Endothelial cell of umbilical vein (primary cell): Measurements from ENCODE around the gene LTBP1. TPM values are rescaled to one million over a fixed set of nuclear protein-coding genes. Genes with fewer than 3 reads are reported as not detected.

ENCODE experiments used
- BruUV-seq: library from RNA; stranded (reverse); fragments of 400-500 nt; replicated peaks from 2 replicates; lab custom pipeline; 2021; lab: Mats Ljungman, UMichigan
- CTCF ChIA-PET: fragments of 300-600, 350-600 bp; sonication (Branson Sonifier 250); formaldehyde crosslinking; loops from one replicate; lab custom pipeline; 2021; ENCODE audit warnings: antibody characterized with exemption, inconsistent platforms; lab: Charles Lee
- POLR2A ChIA-PET: fragments of 300-600, 350-600 bp; sonication (Branson Sonifier 250); formaldehyde crosslinking; loops from one replicate; lab custom pipeline; 2021; ENCODE audit warnings: antibody characterized with exemption, inconsistent platforms; lab: Charles Lee
- DNase-seq: peaks from one replicate; pipeline ENCODE4 v3.0.0-alpha.2; 2011; ENCODE audit warnings: low read depth, low spot score
- FAIRE-seq: peaks from 2 replicates; lab custom pipeline; 2011; peaks lifted over from hg19 to GRCh38; lab: Jason Lieb, UNC
- H2AFZ ChIP-seq: 2 replicates; pipeline ENCODE4 v1.6.0; 2012; ENCODE audit warnings: low read depth, low read length, control low read depth, inconsistent platforms
- H3K27ac ChIP-seq: 2 replicates; pipeline ENCODE4 v1.5.1; 2011; ENCODE audit warnings: low read depth, mild to moderate bottlenecking, control low read depth, low read length, moderate library complexity; ENCODE audit not compliant: insufficient read depth
- H3K27me3 ChIP-seq, 2 experiments: 2 replicates each; pipeline versions ENCODE4 v1.6.0 to v1.6.1; 2011; ENCODE audit warnings: low read length in 2 of 2, mixed read lengths in 1 of 2; ENCODE audit not compliant: control insufficient read depth in 2 of 2, insufficient read depth in 2 of 2
- H3K36me3 ChIP-seq, 2 experiments: 2 replicates in 1 of 2; 3 replicates in 1 of 2; pipeline ENCODE4 v1.5.1; 2011; ENCODE audit warnings: low read length in 2 of 2, mild to moderate bottlenecking in 1 of 2, moderate library complexity in 1 of 2; ENCODE audit not compliant: control insufficient read depth in 2 of 2, insufficient read depth in 2 of 2; ENCODE audit errors: extremely low read depth in 1 of 2
- H3K4me1 ChIP-seq: 3 replicates; pipeline ENCODE4 v1.5.1; 2011; ENCODE audit warnings: mild to moderate bottlenecking, low read length; ENCODE audit not compliant: control insufficient read depth, insufficient read depth; ENCODE audit errors: extremely low read depth
- H3K4me2 ChIP-seq: 2 replicates; pipeline ENCODE4 v1.6.1; 2011; ENCODE audit warnings: low read length, control low read depth, mixed read lengths; ENCODE audit not compliant: insufficient read depth
- H3K4me3 ChIP-seq, 3 experiments: fragments of 200-600 bp in 1 of 3; sonication (generic), shearing (Covaris generic) in 1 of 3; replicated peaks in 1 of 3; 2 replicates each; pipeline ENCODE4 v1.5.1; 2011 to 2016; ENCODE audit warnings: control low read depth in 3 of 3, low read length in 3 of 3, mild to moderate bottlenecking in 2 of 3, inconsistent platforms in 1 of 3, low read depth in 1 of 3, moderate library complexity in 1 of 3; ENCODE audit not compliant: insufficient read depth in 1 of 3
- H3K79me2 ChIP-seq: 2 replicates; pipeline ENCODE4 v1.6.0; 2012; ENCODE audit warnings: low read length, inconsistent platforms; ENCODE audit not compliant: control insufficient read depth, insufficient read depth
- H3K9ac ChIP-seq: replicated peaks from 2 replicates; pipeline ENCODE3; 2011; ENCODE audit warnings: low read length, control low read depth; ENCODE audit not compliant: insufficient read depth; ENCODE audit errors: extremely low read depth
- H3K9me1 ChIP-seq: replicated peaks from 3 replicates; pipeline ENCODE4 v1.6.0; 2011; ENCODE audit warnings: mild to moderate bottlenecking, low read length; ENCODE audit not compliant: control insufficient read depth, insufficient read depth; ENCODE audit errors: extremely low read depth
- H3K9me3 ChIP-seq: replicated peaks from 2 replicates; pipeline ENCODE4 v1.5.1; 2012; ENCODE audit warnings: low read length, inconsistent platforms; ENCODE audit not compliant: control insufficient read depth, insufficient read depth
- H4K20me1 ChIP-seq: replicated peaks from 2 replicates; pipeline ENCODE3; 2011; ENCODE audit warnings: mild to moderate bottlenecking, low read length; ENCODE audit not compliant: control insufficient read depth, insufficient read depth; ENCODE audit errors: extremely low read depth
- CTCF ChIP-seq, 2 donors: IDR thresholded peaks; 1 replicate in 1 of 2; 2 replicates in 1 of 2; pipeline ENCODE4 v1.5.1; 2011; ENCODE audit warnings: low read length in 2 of 2, mild to moderate bottlenecking in 2 of 2, moderate library complexity in 2 of 2, control low read depth in 1 of 2, inconsistent platforms in 1 of 2, low read depth in 1 of 2; ENCODE audit not compliant: insufficient read depth in 1 of 2; ENCODE audit errors: extremely low read depth in 1 of 2
- EZH2 ChIP-seq: IDR thresholded peaks from 2 replicates; pipeline ENCODE4 v1.6.1; 2012; ENCODE audit warnings: borderline replicate concordance, low read depth, mild to moderate bottlenecking, moderate library complexity, low read length, inconsistent platforms; ENCODE audit not compliant: severe bottlenecking
- FOS ChIP-seq: IDR thresholded peaks from 2 replicates; pipeline ENCODE4 v1.6.1; 2011; ENCODE audit warnings: mild to moderate bottlenecking, low read length, moderate library complexity, borderline replicate concordance; ENCODE audit not compliant: insufficient read depth
- JUN ChIP-seq: IDR thresholded peaks from 2 replicates; pipeline ENCODE4 v1.6.1; 2011; ENCODE audit warnings: borderline replicate concordance, low read depth; ENCODE audit not compliant: insufficient read length, insufficient read depth
- MAX ChIP-seq: IDR thresholded peaks from 2 replicates; pipeline ENCODE4 v1.6.1; 2011; ENCODE audit not compliant: insufficient read depth, insufficient read length
- MYC ChIP-seq: IDR thresholded peaks from one replicate; pipeline ENCODE4 v1.6.1; 2011; ENCODE audit warnings: mild to moderate bottlenecking, low read depth, low read length
- POLR2AphosphoS5 ChIP-seq: IDR thresholded peaks from 2 replicates; pipeline ENCODE4 v1.6.1; 2012; ENCODE audit warnings: low read depth, mild to moderate bottlenecking, control low read depth, low read length, moderate library complexity; ENCODE audit not compliant: insufficient read depth
- dilution Hi-C: fragments of 300-500 bp; cut with MboI; formaldehyde crosslinking; loops from one replicate; pipeline ENCODE4 v1.15.0; 2019; ENCODE audit warnings: low sequenced_read_pairs; ENCODE audit not compliant: extremely low pct_ligation_motif_present
- intact Hi-C: fragments of 100-400 bp; cut with micrococcal nuclease; formaldehyde crosslinking; loops from one replicate; pipeline ENCODE4 v1.10.0; 2022
- polyA plus RNA-seq, 4 experiments: library from polyadenylated mRNA; depleted of rRNA in 3 of 4; stranded (reverse) in 3 of 4; unstranded in 1 of 4; fragments of >200 nt; gene quantifications; 2 replicates each; pipeline versions ENCODE4 v1.2.1 to v1.2.3, GENCODE V29; 2011 to 2012; ENCODE audit warnings: missing spikeins in 1 of 4
- total RNA-seq: library from RNA; stranded (reverse); gene quantifications from 2 replicates; pipeline ENCODE4 v1.2.3, GENCODE V29; 2021

The LTBP1 gene
- total and polyA plus RNA-seq, 2 donors (not counting 3 experiments of a cell fraction or from before 2014, with no cell fraction given): 57.4 to 68.2 TPM

GRCh38 chr2:33137331-33137730 lies 190.6 kb downstream of the LTBP1 start:
- TF ChIP-seq FOS: no peak
- no peak for TF ChIP-seq EZH2
- H3K4me2 ChIP-seq: no peak overlapping the region
- ChIA-PET CTCF (no interaction called here), POLR2A (no interaction called here)
- peaks cover 25% of the 10 kb centered on the region for H3K4me1 ChIP-seq
- H3K9me3 ChIP-seq: no peaks in the 10 kb centered on the region
- H3K36me3 ChIP-seq: no peaks in the 10 kb centered on the region
- H4K20me1 ChIP-seq: no peaks in the 10 kb centered on the region
- H2AFZ ChIP-seq: no peak overlapping the region
- H3K79me2 ChIP-seq: no peaks in the 10 kb centered on the region
- no peaks in the 10 kb centered on the region for H3K9me1 ChIP-seq
- H3K9ac ChIP-seq: no peak overlapping the region
- intact Hi-C loops (no loop called here), dilution Hi-C loops (no loop called here)
- DNase-seq: no peak
- no TSS peak for BruUV-seq
- no peak overlapping the region for H3K4me3 ChIP-seq
- H3K27ac ChIP-seq: no peak overlapping the region
- no peaks in the 10 kb centered on the region for H3K27me3 ChIP-seq
- FAIRE-seq: peak; percentile 63

- Histone ChIP-seq H3K9me3 (no peaks in the 10 kb centered on the region), H3K9ac (no peak overlapping the region), H3K27me3 (no peaks in the 10 kb centered on the region), H2AFZ (no peak overlapping the region), H3K79me2 (no peaks in the 10 kb centered on the region), H3K27ac (no peak overlapping the region), H3K4me2 (no peak overlapping the region), H3K4me3 (no peak overlapping the region), H3K9me1 (no peaks in the 10 kb centered on the region), H3K4me1 (peaks cover 14% of the 10 kb centered on the region), H3K36me3 (no peaks in the 10 kb centered on the region), H4K20me1 (no peaks in the 10 kb centered on the region)
- intact Hi-C loops (no loop called here), dilution Hi-C loops (no loop called here)
- TF ChIP-seq CTCF (IDR thresholded peaks at IDR 0.05; ENCODE audit: extremely low read depth in 1 of 2, insufficient read depth in 1 of 2, low read depth in 1 of 2, low read length in 2 of 2): no peak
- TF ChIP-seq POLR2AphosphoS5: no peak
- TF ChIP-seq MYC: no peak
- TF ChIP-seq MAX: no peak
- TF ChIP-seq FOS: no peak
- TF ChIP-seq JUN: no peak
- DNase-seq (no peak), FAIRE-seq (no peak)
- CTCF ChIA-PET: interaction anchor here (0.6 to 1.4 kb wide), 2 partner anchors 9 to 19 kb away, joined by 3 to 4 read pairs; no protein-coding TSS in a partner anchor
- POLR2A ChIA-PET: interaction anchor here (0.5 kb wide), 1 partner anchor 9 kb away, joined by 3 read pairs; no protein-coding TSS in a partner anchor
- BruUV-seq: no TSS peak
These were observed 193.2 kb downstream of the LTBP1 start for GRCh38 chr2:33139949-33140348.
